ENCODE data around the gene ARMC2.

DNA sequence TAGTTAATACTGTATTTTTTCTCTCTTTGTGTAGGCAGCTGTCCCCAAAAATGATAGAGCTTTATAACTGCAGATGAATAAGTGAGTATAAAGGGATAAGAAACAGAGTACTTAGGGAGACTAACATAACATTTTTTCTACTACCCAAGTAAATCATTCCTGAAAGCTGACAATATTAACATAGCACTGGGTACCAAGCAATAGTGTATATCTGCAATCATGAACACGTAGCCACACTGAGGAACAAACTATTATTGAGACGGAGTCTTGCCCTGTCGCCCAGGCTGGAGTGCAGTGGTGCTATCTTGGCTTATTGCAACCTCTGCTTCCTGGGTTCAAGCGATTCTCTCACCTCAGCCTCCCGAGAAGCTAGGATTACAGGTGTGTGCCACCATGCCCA, 140.5 kb downstream of the ARMC2 start:
- no peak for TF ChIP-seq ZNF274 (IDR thresholded peaks at IDR 0.05; ENCODE audit: low read depth, low read length)
- TF ChIP-seq YY1 (IDR thresholded peaks at IDR 0.05; ENCODE audit: insufficient read depth, insufficient read length): no peak

Measured in NT2/D1 (cell line).